CD4-positive, CD25-positive, alpha-beta regulatory T cell (primary cell): Measurements from ENCODE around the gene VSIG1. TPM values are rescaled to one million over a fixed set of nuclear protein-coding genes. Genes with fewer than 3 reads are reported as not detected.

Experiments
- ATAC-seq, 2 donors: fragments of 150-1000 bp; cut with Tn5 transposase; one replicate each; pipeline ENCODE4 v1.10.0; 2021; ENCODE audit warnings: low read depth in 2 of 2, moderate number of reproducible peaks in 2 of 2, moderate library complexity in 1 of 2
- DNase-seq, 3 donors: peaks; one replicate each; pipeline versions ENCODE4 v3.0.0 to v3.0.0-alpha.2; 2012 to 2022; ENCODE audit warnings: mixed read lengths in 1 of 3
- H3K27ac ChIP-seq: one replicate; pipeline ENCODE4 v1.7.0; 2013; ENCODE audit warnings: mild to moderate bottlenecking, low read length; ENCODE audit not compliant: insufficient read depth, poor library complexity, severe bottlenecking
- H3K27me3 ChIP-seq: one replicate; pipeline ENCODE4 v1.7.0; 2013; ENCODE audit warnings: low read length; ENCODE audit not compliant: control insufficient read depth, insufficient read depth
- H3K36me3 ChIP-seq: one replicate; pipeline ENCODE4 v1.7.0; 2013; ENCODE audit warnings: mild to moderate bottlenecking, low read length, moderate library complexity; ENCODE audit not compliant: control insufficient read depth, insufficient read depth
- H3K4me1 ChIP-seq: 2 replicates; pipeline ENCODE4 v1.7.0; 2013; ENCODE audit warnings: mild to moderate bottlenecking, low read length; ENCODE audit not compliant: insufficient read depth, control insufficient read depth, poor library complexity, severe bottlenecking
- H3K4me3 ChIP-seq: one replicate; pipeline ENCODE4 v1.7.0; 2013; ENCODE audit warnings: low read depth, mild to moderate bottlenecking, low read length, moderate library complexity
- H3K9me3 ChIP-seq, 2 experiments: 1 replicate in 1 of 2; 2 replicates in 1 of 2; pipeline ENCODE4 v1.7.0; 2013; ENCODE audit warnings: low read length in 2 of 2, mild to moderate bottlenecking in 1 of 2, moderate library complexity in 1 of 2; ENCODE audit not compliant: control insufficient read depth in 2 of 2
- H3K27ac Mint-ChIP-seq, 3 donors: one replicate each; pipeline ENCODE4 v1.8.0; 2020 to 2022; ENCODE audit warnings: mild to moderate bottlenecking in 3 of 3, mixed read lengths in 3 of 3, moderate library complexity in 2 of 3
- H3K27me3 Mint-ChIP-seq: one replicate; pipeline ENCODE4 v1.8.0; 2022; ENCODE audit warnings: mild to moderate bottlenecking, mixed read lengths
- H3K36me3 Mint-ChIP-seq: one replicate; pipeline ENCODE4 v1.8.0; 2020; ENCODE audit warnings: mixed read lengths
- H3K4me1 Mint-ChIP-seq, 4 donors: one replicate each; pipeline ENCODE4 v1.8.0; 2020 to 2022; ENCODE audit warnings: mixed read lengths in 4 of 4, mild to moderate bottlenecking in 1 of 4
- H3K4me3 Mint-ChIP-seq, 4 donors: one replicate each; pipeline ENCODE4 v1.8.0; 2020 to 2022; ENCODE audit warnings: mild to moderate bottlenecking in 4 of 4, mixed read lengths in 4 of 4, moderate library complexity in 3 of 4
- H3K9me3 Mint-ChIP-seq, 7 donors: one replicate each; pipeline ENCODE4 v1.8.0; 2020 to 2022; ENCODE audit warnings: mixed read lengths in 7 of 7, mild to moderate bottlenecking in 3 of 7, moderate library complexity in 2 of 7
- polyA plus RNA-seq, 4 donors: library from polyadenylated mRNA; unstranded; fragments of 300-500 nt; fragmentation: Illumina TruSeq; gene quantifications; one replicate each; pipeline ENCODE4 v1.2.3, GENCODE V29; 2021
- total RNA-seq: library from RNA; stranded (reverse); gene quantifications from one replicate; pipeline ENCODE4 v1.2.3, GENCODE V29; 2022

The VSIG1 gene
- total and polyA plus RNA-seq, 5 donors from 2014 or later, result 14.5 to 31.8 (median 17.6) TPM

DNA sequence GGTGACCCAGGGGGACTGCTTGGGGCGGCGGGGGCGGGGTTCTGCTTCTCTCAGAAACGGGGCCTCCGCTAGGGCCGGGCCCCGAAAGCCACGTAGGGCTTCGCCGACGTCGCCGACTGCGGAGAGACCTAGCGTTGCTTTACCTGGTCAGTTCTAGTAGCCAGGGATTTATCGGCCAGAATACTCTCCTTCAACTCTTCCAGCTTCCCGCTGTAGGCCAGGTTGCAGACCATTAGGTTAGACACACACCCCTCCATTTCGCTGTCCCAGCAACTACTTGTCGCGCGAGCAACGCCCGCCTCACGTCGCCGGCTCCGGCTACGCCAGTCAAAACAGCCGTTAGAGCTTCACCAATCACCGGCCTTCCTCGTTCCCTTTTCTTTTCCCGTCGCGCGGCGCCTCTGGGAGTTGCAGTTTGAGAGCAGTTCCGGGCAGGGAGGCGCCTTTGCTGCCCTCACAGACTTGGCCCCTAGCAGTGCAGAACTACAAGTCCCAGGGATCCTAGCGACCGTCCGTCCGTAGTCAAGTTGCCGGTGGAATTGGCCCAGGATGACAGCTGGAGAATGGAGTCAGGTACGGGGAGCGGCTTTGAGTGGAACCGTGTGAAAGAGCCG, 46.5 kb downstream of the VSIG1 start, which contains the start of the genes ATG4A and PSMD10:
ATG4A (plus strand) TSS at position 515 of the 614 bp plus-strand sequence; CDS start at position 564, 49 bp downstream.
PSMD10 (minus strand) TSS at position 279 of the 614 bp plus-strand sequence; CDS start at position 257, 22 bp downstream.
- H3K4me3 ChIP-seq, result peak within 1 kb of the TSS; percentile 76
- no peaks in the 10 kb centered on the region for H3K27me3 ChIP-seq
- peak within 1 kb of the TSS; percentile 86 for H3K27ac ChIP-seq
- no peak within 1 kb of the TSS for H3K4me3 Mint-ChIP-seq
- DNase-seq (peak; percentile 87 to 96 (median 90)), ATAC-seq (peak; percentile 98)
- H3K36me3 ChIP-seq, result peaks cover 13% of the 10 kb centered on the region
- no peaks in the 10 kb centered on the region for H3K9me3 ChIP-seq
- no peaks in the 10 kb centered on the region for H3K36me3 Mint-ChIP-seq
- H3K4me1 ChIP-seq, result peaks cover 17% of the 10 kb centered on the region
- peaks cover 4 to 20% (median 6%) of the 10 kb centered on the region in 4 donors for H3K4me1 Mint-ChIP-seq
- no peak within 1 kb of the TSS for H3K27ac Mint-ChIP-seq
- no peaks in the 10 kb centered on the region for H3K9me3 Mint-ChIP-seq
- H3K27me3 Mint-ChIP-seq, result no peaks in the 10 kb centered on the region

DNA sequence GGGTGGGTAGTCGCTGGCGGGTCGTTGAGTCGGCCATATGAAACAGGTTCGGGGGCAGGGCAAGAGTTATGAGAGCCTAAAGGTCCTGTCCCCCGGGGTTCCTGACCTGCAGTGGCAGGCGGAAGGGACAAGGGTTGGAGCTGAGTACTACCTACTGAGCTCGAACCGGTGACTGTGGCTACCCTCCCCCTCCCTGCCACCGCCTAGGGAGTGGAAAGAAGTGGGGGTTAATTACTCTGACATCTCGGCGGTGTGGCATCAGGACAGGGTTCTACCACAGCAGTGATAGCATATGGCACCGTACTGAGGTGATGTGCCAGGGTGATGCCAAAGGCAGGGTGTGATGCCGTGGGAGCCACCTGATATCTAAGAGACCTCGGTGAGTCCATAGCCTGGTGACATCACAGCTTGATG, 47.0 kb downstream of the VSIG1 start:
- H3K4me1 Mint-ChIP-seq, result peaks cover 4 to 20% (median 6%) of the 10 kb centered on the region in 4 donors
- Histone ChIP-seq H3K4me3 (peak overlapping the region; percentile 76), H3K27ac (peak overlapping the region; percentile 86), H3K4me1 (peaks cover 17% of the 10 kb centered on the region), H3K36me3 (peaks cover 9% of the 10 kb centered on the region), H3K9me3 (no peaks in the 10 kb centered on the region), H3K27me3 (no peaks in the 10 kb centered on the region)
- no peaks in the 10 kb centered on the region for H3K36me3 Mint-ChIP-seq
- no peak for DNase-seq
- H3K27ac Mint-ChIP-seq, result no peak overlapping the region
- H3K9me3 Mint-ChIP-seq, result no peaks in the 10 kb centered on the region
- no peaks in the 10 kb centered on the region for H3K27me3 Mint-ChIP-seq
- H3K4me3 Mint-ChIP-seq, result no peak overlapping the region
- peak; percentile 2 to 4 for ATAC-seq

DNA sequence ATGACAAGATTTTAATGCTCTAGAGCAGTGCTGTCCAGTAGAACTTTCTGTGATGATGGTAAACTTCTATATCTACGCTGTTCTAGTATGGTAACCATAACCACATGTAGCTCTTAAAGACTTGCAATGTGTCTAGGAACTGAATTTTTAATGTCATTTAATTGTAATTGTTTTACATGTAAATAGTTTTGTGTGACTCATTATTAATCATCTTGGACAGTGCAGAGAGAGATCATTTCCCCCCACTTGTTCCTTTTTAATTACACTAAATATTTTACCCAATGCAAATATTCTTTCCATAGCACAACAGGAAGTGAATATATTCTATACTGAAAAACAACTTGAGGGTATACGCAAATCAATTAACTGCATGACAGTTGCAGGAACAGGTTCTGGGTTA, 52.5 kb downstream of the VSIG1 start:
- H3K27me3 Mint-ChIP-seq, result no peaks in the 10 kb centered on the region

DNA sequence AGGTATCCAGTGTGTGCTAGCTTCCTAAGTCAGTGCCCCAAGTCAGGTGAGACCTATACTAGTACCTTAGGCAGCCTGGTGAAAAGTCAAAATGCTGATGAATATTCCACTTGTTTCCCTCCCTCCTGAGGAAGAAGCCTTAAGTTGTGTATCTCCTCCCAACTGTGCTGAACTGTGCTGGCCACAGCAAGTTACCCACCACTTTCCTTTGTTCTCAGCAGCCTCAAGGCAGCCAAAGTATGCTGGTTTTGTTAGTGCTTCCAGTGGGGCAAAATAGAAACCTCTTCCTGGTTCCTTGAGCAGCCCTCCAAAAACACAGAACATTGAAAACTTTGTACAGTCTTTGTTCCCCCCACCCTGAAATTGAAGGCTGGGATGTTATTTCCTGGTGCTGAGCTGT, 60.6 kb downstream of the VSIG1 start:
- Histone ChIP-seq H3K9me3 (no peaks in the 10 kb centered on the region), H3K27me3 (no peaks in the 10 kb centered on the region), H3K4me3 (no peak overlapping the region), H3K36me3 (no peaks in the 10 kb centered on the region), H3K27ac (no peak overlapping the region), H3K4me1 (no peaks in the 10 kb centered on the region)
- Mint-ChIP-seq H3K27ac (no peak overlapping the region), H3K27me3 (no peaks in the 10 kb centered on the region), H3K4me1 (peaks cover 0 to 7% (median under 1%) of the 10 kb centered on the region in 4 donors), H3K36me3 (peaks cover 3% of the 10 kb centered on the region), H3K9me3 (peaks cover 0 to 3% (median 0%) of the 10 kb centered on the region in 7 donors), H3K4me3 (no peak overlapping the region)
- no peak for DNase-seq
- ATAC-seq, result no peak

More for the DNA sequence above, 52.5 kb downstream of the VSIG1 start:
- Mint-ChIP-seq H3K27ac (no peak overlapping the region), H3K36me3 (no peaks in the 10 kb centered on the region), H3K9me3 (peaks cover 0 to 2% (median 0%) of the 10 kb centered on the region in 7 donors), H3K4me3 (no peak overlapping the region), H3K4me1 (peaks cover under 1 to 9% (median 6%) of the 10 kb centered on the region in 4 donors)
- Histone ChIP-seq H3K36me3 (no peaks in the 10 kb centered on the region), H3K4me3 (no peak overlapping the region), H3K27ac (no peak overlapping the region), H3K27me3 (no peaks in the 10 kb centered on the region), H3K9me3 (no peaks in the 10 kb centered on the region), H3K4me1 (peaks cover 1% of the 10 kb centered on the region)
- ATAC-seq (no peak), DNase-seq (no peak)

DNA sequence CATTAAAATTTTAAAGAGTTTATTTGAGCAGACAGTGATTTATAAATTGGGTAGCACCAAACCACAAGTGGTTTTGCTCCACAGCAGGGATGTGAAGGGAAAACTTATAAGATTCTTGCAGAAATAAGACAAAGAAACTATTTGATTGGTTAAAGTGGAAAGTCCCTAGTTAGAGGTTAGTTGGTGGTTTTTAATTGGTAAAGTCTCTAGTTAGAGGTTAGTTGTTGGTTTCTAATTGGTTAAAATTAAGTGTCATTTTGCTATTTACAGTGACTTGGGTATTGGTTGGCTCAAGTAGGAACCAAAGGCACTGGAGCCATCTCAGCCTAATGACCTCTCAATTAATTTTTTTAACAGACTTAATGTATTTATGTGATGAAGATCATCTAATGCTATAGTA, 69.7 kb downstream of the VSIG1 start:
- no peak for ATAC-seq

DNA sequence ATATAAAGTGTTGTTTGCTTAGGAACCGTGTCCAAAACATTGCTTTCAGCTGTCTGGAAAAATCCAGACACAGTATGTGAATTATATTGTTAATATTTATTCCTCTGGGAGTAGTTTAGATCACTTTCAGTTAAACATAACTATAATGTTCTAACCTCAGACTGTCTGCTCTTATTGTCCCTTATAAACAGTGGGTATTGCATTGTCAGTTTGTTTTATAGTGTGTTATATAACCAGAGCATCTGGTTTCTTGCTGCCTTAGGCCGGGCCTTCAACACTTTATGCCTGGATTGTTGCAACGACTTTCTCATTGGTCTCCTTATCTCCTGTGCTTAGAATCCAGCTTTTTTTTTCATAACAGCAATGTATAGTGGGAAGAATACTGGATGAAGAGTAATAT, 73.1 kb downstream of the VSIG1 start:
- Mint-ChIP-seq H3K36me3 (no peaks in the 10 kb centered on the region), H3K4me3 (no peak overlapping the region), H3K27me3 (no peaks in the 10 kb centered on the region), H3K9me3 (no peaks in the 10 kb centered on the region), H3K4me1 (peaks cover 0 to 7% (median 0%) of the 10 kb centered on the region in 4 donors), H3K27ac (no peak overlapping the region)
- Histone ChIP-seq H3K27me3 (no peaks in the 10 kb centered on the region), H3K27ac (no peak overlapping the region), H3K36me3 (no peaks in the 10 kb centered on the region), H3K9me3 (no peaks in the 10 kb centered on the region), H3K4me1 (no peaks in the 10 kb centered on the region), H3K4me3 (no peak overlapping the region)
- ATAC-seq (no peak), DNase-seq (no peak)

More for the DNA sequence above, 69.7 kb downstream of the VSIG1 start:
- no peak for DNase-seq
- Histone ChIP-seq H3K36me3 (no peaks in the 10 kb centered on the region), H3K4me3 (no peak overlapping the region), H3K4me1 (no peaks in the 10 kb centered on the region), H3K27me3 (no peaks in the 10 kb centered on the region), H3K27ac (no peak overlapping the region), H3K9me3 (no peaks in the 10 kb centered on the region)
- no peaks in the 10 kb centered on the region for H3K27me3 Mint-ChIP-seq
- no peaks in the 10 kb centered on the region for H3K9me3 Mint-ChIP-seq
- H3K4me1 Mint-ChIP-seq, result peaks cover 0 to 7% (median 0%) of the 10 kb centered on the region in 4 donors
- no peak overlapping the region for H3K4me3 Mint-ChIP-seq
- no peaks in the 10 kb centered on the region for H3K36me3 Mint-ChIP-seq
- H3K27ac Mint-ChIP-seq, result no peak overlapping the region

DNA sequence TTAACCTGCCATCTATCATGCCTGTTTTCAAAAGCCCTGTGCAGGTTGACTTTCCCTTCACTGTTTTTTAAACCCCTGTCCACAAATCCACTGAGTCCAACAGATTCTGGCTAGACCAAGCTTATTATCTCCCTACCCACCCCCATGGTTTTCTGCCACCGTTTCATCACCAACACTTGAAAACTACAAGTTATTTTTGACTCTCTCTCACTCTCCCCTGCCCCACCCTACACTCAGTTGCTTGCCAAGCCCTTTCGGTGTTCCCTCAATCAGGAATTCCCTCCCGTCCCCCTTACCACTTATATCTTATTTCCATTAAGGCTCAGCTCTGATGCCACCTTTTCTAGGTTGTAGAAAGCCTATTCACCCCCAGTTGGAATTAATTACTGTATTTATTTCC, 76.4 kb downstream of the VSIG1 start:
- Histone ChIP-seq H3K27ac (no peak overlapping the region), H3K27me3 (no peaks in the 10 kb centered on the region), H3K36me3 (no peaks in the 10 kb centered on the region), H3K9me3 (no peaks in the 10 kb centered on the region), H3K4me3 (no peak overlapping the region), H3K4me1 (no peaks in the 10 kb centered on the region)
- Mint-ChIP-seq H3K36me3 (peaks cover 6% of the 10 kb centered on the region), H3K9me3 (no peaks in the 10 kb centered on the region), H3K27ac (no peak overlapping the region), H3K27me3 (no peaks in the 10 kb centered on the region), H3K4me1 (no peaks in the 10 kb centered on the region), H3K4me3 (no peak overlapping the region)
- DNase-seq (no peak), ATAC-seq (no peak)

DNA sequence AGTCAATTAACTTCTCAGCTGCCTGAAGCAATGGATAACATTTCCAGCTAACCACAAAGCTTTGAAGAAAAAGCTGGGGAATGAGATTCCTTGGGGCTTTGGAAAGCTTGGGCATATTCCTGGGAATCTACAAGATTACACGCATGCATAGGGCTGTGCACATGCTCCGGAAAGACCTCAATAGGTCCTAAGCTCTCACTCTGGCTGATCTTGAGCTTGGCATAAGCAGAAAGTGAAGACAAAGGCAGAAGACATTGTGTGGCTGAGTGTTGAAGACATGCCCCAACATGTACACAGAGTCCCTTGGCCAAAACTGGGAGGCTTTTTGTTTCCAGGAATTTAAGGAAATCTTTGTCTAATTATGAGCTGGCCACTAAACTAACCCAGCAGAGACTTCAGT, 77.9 kb downstream of the VSIG1 start:
- Mint-ChIP-seq H3K4me3 (peak overlapping the region in 1 of 4 donors; percentile 15), H3K36me3 (peaks cover 6% of the 10 kb centered on the region), H3K9me3 (no peaks in the 10 kb centered on the region), H3K27ac (no peak overlapping the region), H3K27me3 (no peaks in the 10 kb centered on the region), H3K4me1 (no peaks in the 10 kb centered on the region)
- Histone ChIP-seq H3K4me3 (no peak overlapping the region), H3K36me3 (peaks cover under 1% of the 10 kb centered on the region), H3K27me3 (no peaks in the 10 kb centered on the region), H3K4me1 (no peaks in the 10 kb centered on the region), H3K9me3 (no peaks in the 10 kb centered on the region), H3K27ac (no peak overlapping the region)
- ATAC-seq (no peak), DNase-seq (peak in 1 of 3 donors; percentile 4)
